Panc1 (cell line): ENCODE results near the gene MEIOC. TPM values are rescaled to one million over a fixed set of nuclear protein-coding genes. Genes with fewer than 3 reads are reported as not detected.

Experiments
- ATAC-seq: fragments of 200-7000 bp; cut with Tn5 transposase; 2 replicates; pipeline ENCODE4 v1.9.1; 2020; ENCODE audit warnings: mild to moderate bottlenecking, moderate library complexity
- BruUV-seq: library from RNA; stranded (reverse); fragments of 400-500 nt; replicated peaks from 2 replicates; lab custom pipeline; 2021; lab: Mats Ljungman, UMichigan
- CTCF ChIA-PET: fragments of 300-600 bp; sonication (Branson Sonifier 250); formaldehyde crosslinking; loops from one replicate; lab custom pipeline; 2022; ENCODE audit warnings: antibody characterized with exemption; lab: Charles Lee
- POLR2A ChIA-PET: fragments of 300-600 bp; sonication (Branson Sonifier 250); formaldehyde crosslinking; loops from one replicate; lab custom pipeline; 2022; ENCODE audit warnings: antibody characterized with exemption; lab: Charles Lee
- DNase-seq: peaks from one replicate; pipeline ENCODE4 v3.0.0-alpha.2; 2010; ENCODE audit warnings: low read depth, low spot score
- H3K27ac ChIP-seq: 2 replicates; pipeline ENCODE4 v1.5.1; 2011; ENCODE audit warnings: mild to moderate bottlenecking, low read length, inconsistent platforms
- H3K27me3 ChIP-seq: fragments of 200-500 bp; sonication (Bioruptor generic); 2 replicates; pipeline ENCODE4 v1.6.0; 2014; ENCODE audit warnings: low read length, inconsistent platforms; ENCODE audit not compliant: control insufficient read depth, insufficient read depth
- H3K36me3 ChIP-seq: fragments of 200-500 bp; sonication (Bioruptor generic); 2 replicates; pipeline ENCODE4 v1.5.1; 2014; ENCODE audit warnings: inconsistent platforms, mild to moderate bottlenecking, low read length, moderate library complexity; ENCODE audit not compliant: control insufficient read depth, insufficient read depth
- H3K4me1 ChIP-seq: 2 replicates; pipeline ENCODE4 v1.5.1; 2011; ENCODE audit warnings: inconsistent platforms, mild to moderate bottlenecking, low read length, moderate library complexity; ENCODE audit not compliant: control insufficient read depth, insufficient read depth
- H3K4me3 ChIP-seq, 2 experiments: 2 replicates each; pipeline ENCODE4 v1.5.1; 2011 to 2012; ENCODE audit warnings: low read depth in 2 of 2, low read length in 2 of 2, mild to moderate bottlenecking in 2 of 2, inconsistent platforms in 1 of 2, moderate library complexity in 1 of 2
- H3K9me3 ChIP-seq: fragments of 200-500 bp; sonication (Bioruptor generic); 2 replicates; pipeline ENCODE4 v1.5.1; 2014; ENCODE audit warnings: low read depth, mild to moderate bottlenecking, inconsistent platforms, low read length, moderate library complexity; ENCODE audit not compliant: control insufficient read depth, insufficient read depth
- CTCF ChIP-seq: fragments of 450-650 bp; IDR thresholded peaks from 2 replicates; pipeline ENCODE4 v1.5.1; 2017; ENCODE audit warnings: mild to moderate bottlenecking
- POLR2AphosphoS5 ChIP-seq: IDR thresholded peaks from 2 replicates; pipeline ENCODE4 v1.6.1; 2012; ENCODE audit warnings: mild to moderate bottlenecking, low read depth, low read length, moderate library complexity
- REST ChIP-seq, 2 experiments: IDR thresholded peaks; 2 replicates each; pipeline ENCODE4 v1.6.1; 2011 to 2012; ENCODE audit warnings: low read depth in 2 of 2, control low read depth in 1 of 2, low read length in 1 of 2, mild to moderate bottlenecking in 1 of 2, moderate library complexity in 1 of 2; ENCODE audit not compliant: insufficient read depth in 1 of 2
- SIN3A ChIP-seq: IDR thresholded peaks from 2 replicates; pipeline ENCODE4 v1.6.1; 2012; ENCODE audit warnings: low read depth, mild to moderate bottlenecking, low read length, moderate library complexity, borderline replicate concordance; ENCODE audit not compliant: insufficient read depth
- TCF7L2 ChIP-seq: IDR thresholded peaks from 2 replicates; pipeline ENCODE4 v1.6.1; 2011; ENCODE audit warnings: mild to moderate bottlenecking, low read depth, low read length, inconsistent platforms
- in situ Hi-C: cut with HindIII; loops from 2 replicates; pipeline ENCODE4 v1.10.0; 2016; ENCODE audit warnings: low sequenced_read_pairs, low pct_unique_long_range_greater_than_20kb
- intact Hi-C: fragments of 100-400 bp; cut with micrococcal nuclease; formaldehyde crosslinking; loops from one replicate; pipeline ENCODE4 v1.10.0; 2022; ENCODE audit not compliant: unreplicated experiment
- total RNA-seq: library from RNA; stranded (reverse); gene quantifications from one replicate; pipeline ENCODE4 v1.2.1, GENCODE V29; 2021; ENCODE audit not compliant: unreplicated experiment

Gene MEIOC
- total RNA-seq, 1 experiment from 2014 or later = 0.82 TPM

GRCh38 chr17:44653954-44654353 lies 2.3 kb upstream of the MEIOC start:
- Histone ChIP-seq H3K36me3 (no peaks in the 10 kb centered on the region), H3K4me3 (no peak overlapping the region), H3K27me3 (no peaks in the 10 kb centered on the region), H3K9me3 (no peaks in the 10 kb centered on the region), H3K27ac (no peak overlapping the region), H3K4me1 (no peaks in the 10 kb centered on the region)
- TF ChIP-seq CTCF (no peak), TCF7L2 (no peak), SIN3A (no peak), REST (IDR thresholded peaks at IDR 0.05; ENCODE audit: insufficient read depth in 1 of 2, low read depth in 2 of 2, low read length in 1 of 2) (no peak), POLR2AphosphoS5 (no peak)
- POLR2A ChIA-PET = interaction anchor here (0.6 kb wide), 1 partner anchor 16 kb away, joined by 5 read pairs; no protein-coding TSS in a partner anchor
- DNase-seq (no peak), ATAC-seq (no peak)
- intact Hi-C loops (no loop called here), in situ Hi-C loops (no loop called here)
- CTCF ChIA-PET = interaction anchor here (0.6 kb wide), 1 partner anchor 941 kb away, joined by 5 read pairs; no protein-coding TSS in a partner anchor
- BruUV-seq = no TSS peak

- no peak for DNase-seq
- no peaks in the 10 kb centered on the region for H3K27me3 ChIP-seq
- no peaks in the 10 kb centered on the region for H3K36me3 ChIP-seq
- ChIA-PET CTCF (no interaction called here), POLR2A (no interaction called here)
- no peak for ATAC-seq
- in situ Hi-C loops = no loop called here
- no peak overlapping the region for H3K27ac ChIP-seq
- no TSS peak for BruUV-seq
- no peak for TF ChIP-seq CTCF
- TF ChIP-seq REST (IDR thresholded peaks at IDR 0.05; ENCODE audit: insufficient read depth in 1 of 2, low read depth in 2 of 2, low read length in 1 of 2) = no peak
- TF ChIP-seq TCF7L2 = no peak
- TF ChIP-seq SIN3A = no peak
- TF ChIP-seq POLR2AphosphoS5 = no peak
- no peak overlapping the region for H3K4me3 ChIP-seq
- intact Hi-C loops = no loop called here
- no peaks in the 10 kb centered on the region for H3K9me3 ChIP-seq
- H3K4me1 ChIP-seq = no peaks in the 10 kb centered on the region
Observed at GRCh38 chr17:44661835-44662234, 5.6 kb downstream of the MEIOC start.
